ENCODE results near the gene LRR1.

DNA sequence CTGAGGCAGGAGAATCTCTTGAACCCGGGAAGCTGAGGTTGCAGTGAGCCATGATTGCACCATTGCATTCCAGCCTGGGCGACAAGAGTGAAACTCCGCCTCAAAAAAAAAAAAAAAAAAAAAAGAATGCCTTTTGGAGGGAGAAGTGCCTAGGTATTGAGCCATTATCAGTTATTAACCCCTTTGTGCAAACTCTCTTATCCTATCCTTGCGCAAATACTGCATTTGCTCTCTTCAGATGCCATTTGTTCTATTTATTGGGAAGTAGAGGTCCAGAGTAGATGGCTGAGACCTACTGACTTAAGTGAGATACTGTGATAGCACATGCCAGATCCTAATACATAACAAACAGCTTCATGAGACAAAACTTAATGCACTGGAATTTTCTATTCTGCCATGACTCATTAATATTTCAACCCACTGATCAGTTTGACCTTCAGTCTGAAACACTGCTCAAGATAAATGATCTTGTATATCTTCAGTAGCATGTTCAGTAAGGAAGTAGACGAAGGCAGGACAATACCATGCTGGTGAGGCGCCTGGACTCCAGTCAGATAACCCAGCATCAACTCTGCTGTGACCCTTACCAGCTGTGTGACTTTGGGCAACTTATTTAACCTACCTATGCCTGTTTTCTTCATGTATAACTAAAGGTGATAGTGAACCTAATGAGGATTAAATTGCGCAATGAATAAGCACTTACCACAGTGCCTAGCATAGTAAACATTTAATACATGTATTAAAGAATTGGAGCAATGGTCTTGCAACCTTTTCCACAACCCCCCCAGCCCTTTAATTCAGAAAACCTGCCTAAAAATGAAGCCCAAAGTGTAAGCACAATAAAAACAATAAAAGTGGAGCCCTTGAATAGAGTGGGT lies 42.0 kb downstream of the LRR1 start:
- TF ChIP-seq, protein P1, sequence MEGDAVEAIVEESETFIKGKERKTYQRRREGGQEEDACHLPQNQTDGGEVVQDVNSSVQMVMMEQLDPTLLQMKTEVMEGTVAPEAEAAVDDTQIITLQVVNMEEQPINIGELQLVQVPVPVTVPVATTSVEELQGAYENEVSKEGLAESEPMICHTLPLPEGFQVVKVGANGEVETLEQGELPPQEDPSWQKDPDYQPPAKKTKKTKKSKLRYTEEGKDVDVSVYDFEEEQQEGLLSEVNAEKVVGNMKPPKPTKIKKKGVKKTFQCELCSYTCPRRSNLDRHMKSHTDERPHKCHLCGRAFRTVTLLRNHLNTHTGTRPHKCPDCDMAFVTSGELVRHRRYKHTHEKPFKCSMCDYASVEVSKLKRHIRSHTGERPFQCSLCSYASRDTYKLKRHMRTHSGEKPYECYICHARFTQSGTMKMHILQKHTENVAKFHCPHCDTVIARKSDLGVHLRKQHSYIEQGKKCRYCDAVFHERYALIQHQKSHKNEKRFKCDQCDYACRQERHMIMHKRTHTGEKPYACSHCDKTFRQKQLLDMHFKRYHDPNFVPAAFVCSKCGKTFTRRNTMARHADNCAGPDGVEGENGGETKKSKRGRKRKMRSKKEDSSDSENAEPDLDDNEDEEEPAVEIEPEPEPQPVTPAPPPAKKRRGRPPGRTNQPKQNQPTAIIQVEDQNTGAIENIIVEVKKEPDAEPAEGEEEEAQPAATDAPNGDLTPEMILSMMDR (IDR thresholded peaks at IDR 0.05), result no peak
- TF ChIP-seq POLR2AphosphoS5 (IDR thresholded peaks at IDR 0.05), result no peak
